SK-N-SH (cell line): ENCODE results near the gene TESMIN. TPM values are rescaled to one million over a fixed set of nuclear protein-coding genes. Genes with fewer than 3 reads are reported as not detected.

Source experiments
- CTCF ChIA-PET: fragments of 300-600, 350-600 bp; formaldehyde crosslinking; extraction: SDS; loops from one replicate; lab custom pipeline; 2021; lab: Yijun Ruan, JAX
- POLR2A ChIA-PET: fragments of 350-600 bp; sonication (Branson Sonifier 250); formaldehyde crosslinking; extraction: SDS; loops from one replicate; lab custom pipeline; 2020; ENCODE audit warnings: antibody characterized with exemption, inconsistent platforms; lab: Yijun Ruan, JAX
- DNase-seq: peaks from one replicate; pipeline ENCODE4 v3.0.0; 2012
- H2AFZ ChIP-seq: fragments of 200-600 bp; sonication (generic); 2 replicates; pipeline ENCODE4 v1.8.1; 2016; ENCODE audit warnings: antibody characterized with exemption, mild to moderate bottlenecking, low read depth
- H3F3A ChIP-seq: fragments of 200-600 bp; sonication (generic); replicated peaks from 2 replicates; pipeline ENCODE3; 2016; ENCODE audit warnings: antibody characterized with exemption, mild to moderate bottlenecking; ENCODE audit not compliant: insufficient read depth
- H3K27ac ChIP-seq, 2 experiments: fragments of 200-500 bp in 1 of 2; fragments of 200-600 bp in 1 of 2; sonication (Bioruptor generic) in 1 of 2; sonication (generic), shearing (Covaris generic) in 1 of 2; 2 replicates each; pipeline versions ENCODE4 v1.5.1 to v1.6.1; 2014 to 2016; ENCODE audit warnings: low read depth in 2 of 2, inconsistent platforms in 1 of 2, low read length in 1 of 2, mild to moderate bottlenecking in 1 of 2, mixed read lengths in 1 of 2
- H3K27me3 ChIP-seq: fragments of 200-600 bp; sonication (generic), shearing (Covaris generic); 2 replicates; pipeline ENCODE4 v1.6.1; 2016; ENCODE audit warnings: mixed run types; ENCODE audit not compliant: insufficient read depth
- H3K36me3 ChIP-seq, 2 experiments: fragments of 200-500 bp in 1 of 2; fragments of 200-600 bp in 1 of 2; sonication (Bioruptor generic) in 1 of 2; sonication (generic) in 1 of 2; replicated peaks in 1 of 2; 2 replicates each; pipeline versions ENCODE3 to v1.5.1; 2014 to 2016; ENCODE audit warnings: low read length in 1 of 2, mild to moderate bottlenecking in 1 of 2; ENCODE audit not compliant: insufficient read depth in 2 of 2, control insufficient read depth in 1 of 2
- H3K4me1 ChIP-seq, 2 experiments: fragments of 200-500 bp in 1 of 2; fragments of 200-600 bp in 1 of 2; sonication (Bioruptor generic) in 1 of 2; sonication (generic), shearing (Covaris generic) in 1 of 2; 2 replicates each; pipeline versions ENCODE4 v1.5.1 to v1.6.1; 2014 to 2016; ENCODE audit warnings: low read depth in 1 of 2, low read length in 1 of 2, mixed run types in 1 of 2; ENCODE audit not compliant: insufficient read depth in 2 of 2, control insufficient read depth in 1 of 2
- H3K4me2 ChIP-seq: fragments of 200-600 bp; sonication (generic), shearing (Covaris generic); 2 replicates; pipeline ENCODE4 v1.6.1; 2017; ENCODE audit warnings: mixed run types
- H3K4me3 ChIP-seq, 2 experiments: fragments of 200-500 bp in 1 of 2; fragments of 200-600 bp in 1 of 2; sonication (Bioruptor generic) in 1 of 2; sonication (generic), shearing (Covaris generic) in 1 of 2; 2 replicates each; pipeline versions ENCODE4 v1.5.1 to v1.8.1; 2014 to 2016; ENCODE audit warnings: low read depth in 2 of 2, inconsistent platforms in 1 of 2, low read length in 1 of 2, mild to moderate bottlenecking in 1 of 2, mixed read lengths in 1 of 2, moderate library complexity in 1 of 2
- H3K79me2 ChIP-seq: fragments of 200-600 bp; sonication (generic); 2 replicates; pipeline ENCODE4 v1.8.1; 2017; ENCODE audit warnings: mild to moderate bottlenecking; ENCODE audit not compliant: insufficient read depth
- H3K9ac ChIP-seq: fragments of 200-600 bp; sonication (generic); 2 replicates; pipeline ENCODE4 v1.6.1; 2017; ENCODE audit warnings: mixed run types
- H3K9me2 ChIP-seq: fragments of 200-600 bp; sonication (generic); 2 replicates; pipeline ENCODE4 v1.6.1; 2017; ENCODE audit warnings: mixed run types
- H3K9me3 ChIP-seq: fragments of 200-600 bp; sonication (generic); 2 replicates; pipeline ENCODE4 v1.6.1; 2017; ENCODE audit warnings: mixed run types, mild to moderate bottlenecking, moderate library complexity
- H4K20me1 ChIP-seq: fragments of 200-600 bp; sonication (generic); 2 replicates; pipeline ENCODE4 v1.6.1; 2017; ENCODE audit warnings: mild to moderate bottlenecking, mixed run types; ENCODE audit not compliant: insufficient read depth
- ELF1 ChIP-seq: IDR thresholded peaks from 2 replicates; pipeline ENCODE4 v1.4.0; 2012
- FOXJ3 ChIP-seq: sonication (generic); formaldehyde crosslinking; IDR thresholded peaks from 2 replicates; pipeline ENCODE4 v1.5.1; 2020; ENCODE audit warnings: mild to moderate bottlenecking, missing genetic modification reagents
- GABPA ChIP-seq: IDR thresholded peaks from 2 replicates; pipeline ENCODE4 v1.4.0; 2012; ENCODE audit warnings: low read depth, mild to moderate bottlenecking
- GATA2 ChIP-seq: sonication (generic); formaldehyde crosslinking; IDR thresholded peaks from 2 replicates; pipeline ENCODE4 v1.5.0; 2020; ENCODE audit warnings: mild to moderate bottlenecking, missing genetic modification reagents
- JUND ChIP-seq: IDR thresholded peaks from 2 replicates; pipeline ENCODE4 v1.4.0; 2012
- MEF2A ChIP-seq: IDR thresholded peaks from 2 replicates; pipeline ENCODE4 v1.4.0; 2012; ENCODE audit warnings: low read depth, borderline replicate concordance
- NRF1 ChIP-seq: IDR thresholded peaks from 2 replicates; pipeline ENCODE4 v1.6.1; 2012; ENCODE audit warnings: low read depth, mild to moderate bottlenecking, low read length
- RAD21 ChIP-seq: IDR thresholded peaks from 2 replicates; pipeline ENCODE4 v1.6.1; 2012; ENCODE audit warnings: mild to moderate bottlenecking, low read length
- RCOR1 ChIP-seq: fragments of 150-350 bp; IDR thresholded peaks from 2 replicates; pipeline ENCODE4 v1.6.1; 2017; ENCODE audit warnings: antibody characterized with exemption, low read length
- RXRA ChIP-seq: IDR thresholded peaks from 2 replicates; pipeline ENCODE4 v1.4.0; 2012; ENCODE audit warnings: low read depth, mild to moderate bottlenecking, borderline replicate concordance
- SIN3A ChIP-seq: IDR thresholded peaks from 2 replicates; pipeline ENCODE4 v1.6.1; 2012; ENCODE audit warnings: low read depth, mild to moderate bottlenecking, low read length, moderate library complexity, borderline replicate concordance
- TAF1 ChIP-seq: IDR thresholded peaks from 2 replicates; pipeline ENCODE4 v1.6.1; 2012; ENCODE audit warnings: low read depth, mild to moderate bottlenecking, low read length, moderate library complexity, borderline replicate concordance
- YY1 ChIP-seq: IDR thresholded peaks from 2 replicates; pipeline ENCODE4 v1.4.0; 2012; ENCODE audit warnings: low read depth, mild to moderate bottlenecking
- WGBS: methylation state at CpG from one replicate; pipeline ENCODE4 v1.1.6; 2017; ENCODE audit warnings: low lambda C conversion rate; 5-methylcytosine and 5-hydroxymethylcytosine counted together
- polyA plus RNA-seq, 3 experiments: library from polyadenylated mRNA; depleted of rRNA; stranded (reverse); fragments of >200 nt; gene quantifications; 2 replicates each; pipeline ENCODE4 v1.2.3, GENCODE V29; 2012
- TF ChIP-seq, protein P1 (sequence below): IDR thresholded peaks from 2 replicates; pipeline ENCODE4 v1.4.0; 2012; ENCODE audit warnings: low read depth, borderline replicate concordance
- TF ChIP-seq, protein P2 (sequence below): fragments of 150-350 bp; IDR thresholded peaks from 2 replicates; pipeline ENCODE4 v1.6.1; 2017; ENCODE audit warnings: antibody characterized with exemption, low read length, low read depth, borderline replicate concordance
- TF ChIP-seq, protein P3 (sequence below): fragments of 150-350 bp; IDR thresholded peaks from 2 replicates; pipeline ENCODE4 v1.6.1; 2016; ENCODE audit warnings: mild to moderate bottlenecking, low read depth, low read length
- TF ChIP-seq, protein P4 (sequence below): IDR thresholded peaks from 2 replicates; pipeline ENCODE4; 2012
- TF ChIP-seq, protein P5 (sequence below): IDR thresholded peaks from 2 replicates; pipeline ENCODE4 v1.4.0; 2012; ENCODE audit warnings: low read depth

TESMIN gene
- polyA plus RNA-seq, 1 of the 3 experiments (the other 2 are of a cell fraction) = 3.5 TPM

DNA sequence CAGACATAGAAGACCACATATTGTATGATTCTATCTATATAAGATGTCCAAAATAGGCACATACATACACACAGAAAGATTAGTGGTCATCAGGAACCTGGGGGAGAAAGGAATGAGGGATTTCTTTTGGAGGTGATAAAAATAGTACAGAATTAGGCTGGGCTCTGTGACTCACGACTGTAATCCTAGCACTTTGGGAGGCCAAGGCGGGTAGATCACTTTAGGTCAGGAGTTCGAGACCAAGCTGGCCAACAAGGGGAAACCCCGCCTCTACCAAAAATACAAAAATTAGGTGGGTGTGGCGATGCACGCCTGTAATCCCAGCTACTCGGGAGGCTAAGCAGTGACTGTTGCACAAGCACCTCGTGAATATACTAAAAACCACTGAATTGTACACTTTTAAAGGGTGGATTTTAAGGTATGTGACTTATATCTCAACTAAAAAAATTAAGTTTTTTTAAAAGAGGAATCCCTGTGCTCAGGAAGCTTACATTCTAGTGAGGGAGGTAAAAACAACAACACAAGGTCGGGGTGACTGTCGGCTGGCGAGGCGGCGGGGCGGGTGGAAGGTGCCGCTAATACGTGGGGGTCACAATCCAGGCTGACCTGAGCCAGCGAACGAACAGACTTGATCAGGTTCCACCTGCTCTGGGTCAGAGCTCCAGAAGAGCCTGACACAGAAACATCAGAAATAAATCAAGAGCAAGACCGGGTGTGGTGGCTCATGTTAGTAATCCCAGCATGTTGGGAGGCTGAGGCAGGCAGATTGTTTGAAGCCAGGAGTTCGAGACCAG, 25.3 kb upstream of the TESMIN start (continued):
- TF ChIP-seq FOXJ3 (CRISPR knock-in tag) = no peak
- TF ChIP-seq MEF2A = no peak
- no peak for TF ChIP-seq TAF1
- no peak for TF ChIP-seq YY1
- no peak for TF ChIP-seq ELF1

DNA sequence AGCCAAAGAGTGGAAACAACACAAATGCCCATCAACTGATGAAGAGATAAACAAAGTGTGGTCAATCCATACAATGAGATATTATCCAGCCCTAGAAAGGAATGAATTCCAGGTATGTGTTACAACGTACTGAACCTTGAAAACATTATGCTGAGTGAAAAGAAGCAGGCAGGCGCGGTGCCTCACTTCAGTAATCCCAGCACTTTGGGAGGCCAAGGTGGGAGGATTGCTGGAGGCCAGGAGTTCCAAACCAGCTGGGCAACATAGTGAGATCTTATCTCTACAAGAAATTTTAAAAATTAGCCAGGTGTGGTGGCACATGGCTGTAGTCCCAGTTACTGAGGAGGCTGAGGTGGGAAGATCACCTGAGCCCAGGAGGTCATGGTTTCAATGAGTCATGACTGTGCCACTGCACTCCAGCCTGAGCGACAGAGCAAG, 24.6 kb upstream of the TESMIN start:
- no peak for DNase-seq

DNA sequence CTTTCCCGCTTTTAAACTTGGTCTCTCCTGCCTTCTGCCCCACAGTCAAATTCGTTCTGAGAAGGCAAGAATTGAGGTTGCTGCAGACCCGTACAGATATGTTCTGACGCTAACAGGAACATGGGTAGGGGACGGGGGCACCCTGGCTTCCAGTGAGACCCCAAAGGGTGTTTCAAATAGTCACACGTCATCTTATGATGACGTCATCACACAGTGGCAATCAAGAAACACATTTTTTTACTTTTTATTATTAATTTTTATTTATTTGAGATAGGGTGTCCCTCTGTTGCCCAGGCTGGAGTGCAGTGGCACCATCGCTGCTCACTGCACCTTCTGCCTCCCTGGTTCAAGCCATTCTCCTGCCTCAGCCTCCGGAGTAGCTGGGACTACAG, 22.9 kb upstream of the TESMIN start:
- CTCF ChIA-PET = interaction anchor here (1.4 kb wide), 1 partner anchor 116 kb away, joined by 3 read pairs; no protein-coding TSS in a partner anchor
- 91% methylated on average over 9 of the region's 9 CpGs for WGBS

More for the DNA sequence above, 24.6 kb upstream of the TESMIN start:
- no peak overlapping the region for H2AFZ ChIP-seq
- no peaks in the 10 kb centered on the region for H4K20me1 ChIP-seq
- no peak overlapping the region for H3K4me3 ChIP-seq
- H3K79me2 ChIP-seq = no peaks in the 10 kb centered on the region
- ChIA-PET CTCF (interaction anchor here (1.4 to 2.2 kb wide), 2 partner anchors 23 to 114 kb away, joined by 3 to 9 read pairs; no protein-coding TSS in a partner anchor), POLR2A (no interaction called here)
- H3K9me3 ChIP-seq = no peaks in the 10 kb centered on the region
- H3K27me3 ChIP-seq = no peaks in the 10 kb centered on the region
- H3K9ac ChIP-seq = no peak overlapping the region
- H3K4me2 ChIP-seq = no peak overlapping the region
- H3F3A ChIP-seq = no peaks in the 10 kb centered on the region
- H3K27ac ChIP-seq = no peak overlapping the region
- no peaks in the 10 kb centered on the region for H3K4me1 ChIP-seq
- H3K9me2 ChIP-seq = no peaks in the 10 kb centered on the region
- TF ChIP-seq, protein P1, sequence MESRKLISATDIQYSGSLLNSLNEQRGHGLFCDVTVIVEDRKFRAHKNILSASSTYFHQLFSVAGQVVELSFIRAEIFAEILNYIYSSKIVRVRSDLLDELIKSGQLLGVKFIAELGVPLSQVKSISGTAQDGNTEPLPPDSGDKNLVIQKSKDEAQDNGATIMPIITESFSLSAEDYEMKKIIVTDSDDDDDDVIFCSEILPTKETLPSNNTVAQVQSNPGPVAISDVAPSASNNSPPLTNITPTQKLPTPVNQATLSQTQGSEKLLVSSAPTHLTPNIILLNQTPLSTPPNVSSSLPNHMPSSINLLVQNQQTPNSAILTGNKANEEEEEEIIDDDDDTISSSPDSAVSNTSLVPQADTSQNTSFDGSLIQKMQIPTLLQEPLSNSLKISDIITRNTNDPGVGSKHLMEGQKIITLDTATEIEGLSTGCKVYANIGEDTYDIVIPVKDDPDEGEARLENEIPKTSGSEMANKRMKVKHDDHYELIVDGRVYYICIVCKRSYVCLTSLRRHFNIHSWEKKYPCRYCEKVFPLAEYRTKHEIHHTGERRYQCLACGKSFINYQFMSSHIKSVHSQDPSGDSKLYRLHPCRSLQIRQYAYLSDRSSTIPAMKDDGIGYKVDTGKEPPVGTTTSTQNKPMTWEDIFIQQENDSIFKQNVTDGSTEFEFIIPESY = no peak
- no peak for TF ChIP-seq RXRA
- no peak for TF ChIP-seq YY1
- peaks cover 64 to 65% of the 10 kb centered on the region in 2 experiments for H3K36me3 ChIP-seq
- WGBS = 92% methylated on average over 4 of the region's 4 CpGs

More for the DNA sequence above, 22.9 kb upstream of the TESMIN start:
- Histone ChIP-seq H3K4me2 (no peak overlapping the region), H3K27me3 (no peaks in the 10 kb centered on the region), H4K20me1 (no peaks in the 10 kb centered on the region), H2AFZ (no peak overlapping the region), H3K27ac (no peak overlapping the region), H3K36me3 (peaks cover 58 to 61% of the 10 kb centered on the region in 2 experiments), H3F3A (no peaks in the 10 kb centered on the region), H3K9me2 (no peaks in the 10 kb centered on the region), H3K4me1 (no peaks in the 10 kb centered on the region), H3K9me3 (no peaks in the 10 kb centered on the region), H3K4me3 (no peak overlapping the region), H3K79me2 (no peaks in the 10 kb centered on the region), H3K9ac (no peak overlapping the region)
- no peak for DNase-seq
- POLR2A ChIA-PET = no interaction called here
- TF ChIP-seq JUND (no peak), GABPA (no peak), GATA2 (no peak), RAD21 (no peak), SIN3A (no peak), FOXJ3 (CRISPR knock-in tag) (no peak), RXRA (no peak), YY1 (no peak), RCOR1 (no peak), NRF1 (no peak)
- TF ChIP-seq, protein P2, sequence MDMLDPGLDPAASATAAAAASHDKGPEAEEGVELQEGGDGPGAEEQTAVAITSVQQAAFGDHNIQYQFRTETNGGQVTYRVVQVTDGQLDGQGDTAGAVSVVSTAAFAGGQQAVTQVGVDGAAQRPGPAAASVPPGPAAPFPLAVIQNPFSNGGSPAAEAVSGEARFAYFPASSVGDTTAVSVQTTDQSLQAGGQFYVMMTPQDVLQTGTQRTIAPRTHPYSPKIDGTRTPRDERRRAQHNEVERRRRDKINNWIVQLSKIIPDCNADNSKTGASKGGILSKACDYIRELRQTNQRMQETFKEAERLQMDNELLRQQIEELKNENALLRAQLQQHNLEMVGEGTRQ = no peak
- TF ChIP-seq, protein P3, sequence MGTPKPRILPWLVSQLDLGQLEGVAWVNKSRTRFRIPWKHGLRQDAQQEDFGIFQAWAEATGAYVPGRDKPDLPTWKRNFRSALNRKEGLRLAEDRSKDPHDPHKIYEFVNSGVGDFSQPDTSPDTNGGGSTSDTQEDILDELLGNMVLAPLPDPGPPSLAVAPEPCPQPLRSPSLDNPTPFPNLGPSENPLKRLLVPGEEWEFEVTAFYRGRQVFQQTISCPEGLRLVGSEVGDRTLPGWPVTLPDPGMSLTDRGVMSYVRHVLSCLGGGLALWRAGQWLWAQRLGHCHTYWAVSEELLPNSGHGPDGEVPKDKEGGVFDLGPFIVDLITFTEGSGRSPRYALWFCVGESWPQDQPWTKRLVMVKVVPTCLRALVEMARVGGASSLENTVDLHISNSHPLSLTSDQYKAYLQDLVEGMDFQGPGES = no peak
- TF ChIP-seq, protein P4, sequence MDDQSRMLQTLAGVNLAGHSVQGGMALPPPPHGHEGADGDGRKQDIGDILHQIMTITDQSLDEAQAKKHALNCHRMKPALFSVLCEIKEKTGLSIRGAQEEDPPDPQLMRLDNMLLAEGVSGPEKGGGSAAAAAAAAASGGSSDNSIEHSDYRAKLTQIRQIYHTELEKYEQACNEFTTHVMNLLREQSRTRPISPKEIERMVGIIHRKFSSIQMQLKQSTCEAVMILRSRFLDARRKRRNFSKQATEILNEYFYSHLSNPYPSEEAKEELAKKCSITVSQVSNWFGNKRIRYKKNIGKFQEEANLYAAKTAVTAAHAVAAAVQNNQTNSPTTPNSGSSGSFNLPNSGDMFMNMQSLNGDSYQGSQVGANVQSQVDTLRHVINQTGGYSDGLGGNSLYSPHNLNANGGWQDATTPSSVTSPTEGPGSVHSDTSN = no peak
- TF ChIP-seq, protein P5, sequence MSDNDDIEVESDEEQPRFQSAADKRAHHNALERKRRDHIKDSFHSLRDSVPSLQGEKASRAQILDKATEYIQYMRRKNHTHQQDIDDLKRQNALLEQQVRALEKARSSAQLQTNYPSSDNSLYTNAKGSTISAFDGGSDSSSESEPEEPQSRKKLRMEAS = no peak
- TF ChIP-seq, all 33 proteins: peak for 0
